Activated B cell treated with CpG ODN at 0.5 μM for 24 hours (primary cell): ENCODE results near the gene CHERP. TPM values are rescaled to one million over a fixed set of nuclear protein-coding genes. Genes with fewer than 3 reads are reported as not detected.
"Not testable (repeated sequence)": the region's sequence is repeated elsewhere in the genome, so short reads cannot be mapped to it uniquely, and the experiment has no call there.

Experiments
- ATAC-seq: fragments of 200-7000 bp; cut with Tn5 transposase; one replicate; pipeline ENCODE4 v1.10.0; 2021; ENCODE audit warnings: low read depth, mild to moderate bottlenecking, moderate library complexity
- CTCF ChIA-PET: fragments of 350-600 bp; sonication (Branson Sonifier 250); formaldehyde crosslinking; loops from one replicate; lab custom pipeline; 2021; ENCODE audit warnings: antibody characterized with exemption; lab: Charles Lee
- POLR2A ChIA-PET: fragments of 350-600 bp; sonication (Branson Sonifier 250); formaldehyde crosslinking; loops from one replicate; lab custom pipeline; 2021; ENCODE audit warnings: antibody characterized with exemption; lab: Charles Lee
- DNase-seq: peaks from one replicate; pipeline ENCODE4 v3.0.0; 2022
- H3K27ac Mint-ChIP-seq: one replicate; pipeline ENCODE4 v1.8.0; 2020; ENCODE audit warnings: mixed read lengths
- H3K27me3 Mint-ChIP-seq: one replicate; pipeline ENCODE4 v1.8.0; 2021; ENCODE audit warnings: mixed read lengths
- H3K36me3 Mint-ChIP-seq: one replicate; pipeline ENCODE4 v1.8.0; 2021; ENCODE audit warnings: low read depth, mixed read lengths
- H3K4me1 Mint-ChIP-seq: one replicate; pipeline ENCODE4 v1.8.0; 2021; ENCODE audit warnings: mixed read lengths
- H3K4me3 Mint-ChIP-seq: one replicate; pipeline ENCODE4 v1.8.0; 2020; ENCODE audit warnings: mild to moderate bottlenecking, mixed read lengths
- H3K9me3 Mint-ChIP-seq: one replicate; pipeline ENCODE4 v1.8.0; 2020; ENCODE audit warnings: mixed read lengths
- intact Hi-C: fragments of 100-400 bp; cut with micrococcal nuclease; formaldehyde crosslinking; loops from one replicate; pipeline ENCODE4 v1.15.1; 2024
- total RNA-seq: library from RNA; stranded (reverse); gene quantifications from 2 replicates; pipeline ENCODE4 v1.2.3, GENCODE V29; 2022
- TF ChIP-seq, protein P1 (sequence below): fragments of 200-600 bp; IDR thresholded peaks from one replicate; pipeline ENCODE4 v1.8.0; 2022; ENCODE audit warnings: antibody characterized with exemption, mild to moderate bottlenecking

Gene CHERP
- total RNA-seq, 1 donor from 2014 or later = 89.3 TPM

DNA sequence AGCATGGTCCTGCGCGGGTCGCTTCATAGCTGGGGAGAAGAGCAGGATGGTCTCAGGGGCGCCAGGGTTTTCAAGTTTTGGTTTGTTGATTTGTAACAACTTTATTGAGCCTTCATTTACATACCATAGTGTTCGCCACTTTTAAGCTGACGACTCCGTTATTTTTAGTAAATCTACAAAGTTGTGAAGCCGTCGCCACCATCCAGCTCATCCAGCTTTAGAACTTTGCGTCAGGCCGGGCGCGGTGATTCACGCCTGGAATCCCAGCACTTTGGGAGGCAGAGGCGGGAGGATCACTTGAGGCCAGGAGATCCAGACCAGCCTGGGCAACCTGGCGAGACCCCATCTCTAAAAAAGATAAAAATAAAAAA lies 45.6 kb downstream of the CHERP start:
- H3K27ac Mint-ChIP-seq = peak overlapping the region; percentile 88
- H3K4me3 Mint-ChIP-seq = peak overlapping the region; percentile 98
- peaks cover 9% of the 10 kb centered on the region for H3K36me3 Mint-ChIP-seq
- ChIA-PET CTCF (interaction anchor here (0.5 to 1.5 kb wide), 2 partner anchors 55 to 450 kb away, joined by 3 to 6 read pairs; no protein-coding TSS in a partner anchor), POLR2A (interaction anchor here (0.5 to 2.6 kb wide), 19 partner anchors 25 to 1978 kb away, joined by 3 to 22 read pairs (median 5); partner anchors contain the start of genes CHERP, DNAJB1 and EPS15L1)
- no peaks in the 10 kb centered on the region for H3K9me3 Mint-ChIP-seq
- DNase-seq = no peak
- no peak for ATAC-seq
- TF ChIP-seq, protein P1, sequence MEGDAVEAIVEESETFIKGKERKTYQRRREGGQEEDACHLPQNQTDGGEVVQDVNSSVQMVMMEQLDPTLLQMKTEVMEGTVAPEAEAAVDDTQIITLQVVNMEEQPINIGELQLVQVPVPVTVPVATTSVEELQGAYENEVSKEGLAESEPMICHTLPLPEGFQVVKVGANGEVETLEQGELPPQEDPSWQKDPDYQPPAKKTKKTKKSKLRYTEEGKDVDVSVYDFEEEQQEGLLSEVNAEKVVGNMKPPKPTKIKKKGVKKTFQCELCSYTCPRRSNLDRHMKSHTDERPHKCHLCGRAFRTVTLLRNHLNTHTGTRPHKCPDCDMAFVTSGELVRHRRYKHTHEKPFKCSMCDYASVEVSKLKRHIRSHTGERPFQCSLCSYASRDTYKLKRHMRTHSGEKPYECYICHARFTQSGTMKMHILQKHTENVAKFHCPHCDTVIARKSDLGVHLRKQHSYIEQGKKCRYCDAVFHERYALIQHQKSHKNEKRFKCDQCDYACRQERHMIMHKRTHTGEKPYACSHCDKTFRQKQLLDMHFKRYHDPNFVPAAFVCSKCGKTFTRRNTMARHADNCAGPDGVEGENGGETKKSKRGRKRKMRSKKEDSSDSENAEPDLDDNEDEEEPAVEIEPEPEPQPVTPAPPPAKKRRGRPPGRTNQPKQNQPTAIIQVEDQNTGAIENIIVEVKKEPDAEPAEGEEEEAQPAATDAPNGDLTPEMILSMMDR = no peak
- H3K4me1 Mint-ChIP-seq = peaks cover 19% of the 10 kb centered on the region
- intact Hi-C loops = loop anchor here (1.0 kb wide), 7 partner anchors 24 to 385 kb away; partner anchors contain the start of genes CHERP, MED26, RAB8A and SMIM7
- H3K27me3 Mint-ChIP-seq = no peaks in the 10 kb centered on the region

DNA sequence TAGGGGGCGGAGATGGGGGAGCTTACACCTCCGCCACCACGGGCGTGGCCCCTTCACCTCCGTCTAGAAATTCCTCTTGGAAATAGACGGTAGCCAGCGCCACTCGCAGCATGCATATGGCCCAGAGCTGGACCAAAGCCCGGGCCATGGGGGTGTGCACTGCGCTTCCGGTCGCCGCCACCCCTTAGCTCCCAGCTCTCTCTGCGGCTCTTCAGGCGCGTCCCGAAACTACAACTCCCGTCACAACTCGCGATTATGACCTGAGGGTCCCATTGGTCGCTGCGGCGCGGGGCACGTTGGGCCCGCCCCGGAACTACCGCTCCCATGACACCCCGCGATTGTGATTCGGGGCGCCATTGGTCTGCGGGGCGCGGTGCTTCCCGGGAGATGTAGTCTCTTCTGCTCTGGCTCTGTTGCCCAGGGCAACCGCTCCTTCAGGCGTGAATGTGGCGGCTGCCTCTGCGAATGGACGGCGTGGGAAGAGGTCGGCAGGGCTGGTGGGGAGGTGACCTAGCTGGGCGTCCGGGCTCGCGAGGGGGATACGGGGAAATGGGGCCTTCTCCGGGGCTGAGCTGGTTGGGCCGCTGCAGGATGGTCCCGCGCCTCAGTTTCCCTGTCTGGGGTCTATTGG lies 46.1 kb downstream of the CHERP start, which contains the start of the genes C19orf44 and CALR3:
TSS of gene C19orf44 (plus strand) at position 413 of the 631 bp plus-strand sequence. CDS start 4,399 bp downstream, outside the sequence.
TSS of gene CALR3 (minus strand) at position 186 of the 631 bp plus-strand sequence. CDS start at position 148, 38 bp downstream.
- ATAC-seq = peak; percentile 97
- intact Hi-C loops = loop anchor here (1.0 kb wide), 7 partner anchors 24 to 385 kb away; partner anchors contain the start of genes CHERP, MED26, RAB8A and SMIM7
- CTCF ChIA-PET = interaction anchor here (1.5 kb wide), 1 partner anchor 54 kb away, joined by 6 read pairs; no protein-coding TSS in a partner anchor

DNA sequence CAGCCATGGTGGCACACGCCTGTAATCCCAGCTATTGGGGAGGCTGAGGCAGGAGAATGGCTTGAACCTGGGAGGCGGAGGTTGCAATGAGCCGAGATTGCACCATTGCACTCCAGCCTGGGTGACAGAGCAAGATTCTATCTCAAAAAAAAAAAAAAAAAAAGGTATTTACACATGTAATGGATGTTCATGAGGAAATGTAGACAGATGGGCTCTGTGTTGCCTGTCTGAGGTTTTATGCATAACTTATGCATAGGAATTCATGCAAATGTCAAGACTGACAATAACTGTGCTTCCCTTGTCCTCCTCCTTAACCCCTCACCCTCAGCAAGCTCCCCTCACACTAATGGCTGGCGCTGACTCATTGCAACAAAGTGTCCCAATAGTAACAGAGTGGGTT lies 55.8 kb downstream of the CHERP start:
- DNase-seq, H3K36me3 Mint-ChIP-seq, H3K4me3 Mint-ChIP-seq, ATAC-seq, intact Hi-C loops, H3K27me3 Mint-ChIP-seq, H3K27ac Mint-ChIP-seq, CTCF ChIA-PET, H3K9me3 Mint-ChIP-seq, H3K4me1 Mint-ChIP-seq: not testable (repeated sequence)
- POLR2A ChIA-PET = interaction anchor here (1.2 kb wide), 1 partner anchor 44 kb away, joined by 3 read pairs; no protein-coding TSS in a partner anchor

More for the DNA sequence above, 46.1 kb downstream of the CHERP start, which contains the start of the genes C19orf44 and CALR3:
- H3K4me1 Mint-ChIP-seq = peaks cover 19% of the 10 kb centered on the region
- peak within 1 kb of the TSS; percentile 98 for H3K4me3 Mint-ChIP-seq
- H3K36me3 Mint-ChIP-seq = peaks cover 6% of the 10 kb centered on the region
- no peaks in the 10 kb centered on the region for H3K27me3 Mint-ChIP-seq
- H3K9me3 Mint-ChIP-seq = no peaks in the 10 kb centered on the region
- peak; percentile 94 for DNase-seq
- H3K27ac Mint-ChIP-seq = peak within 1 kb of the TSS; percentile 88
- TF ChIP-seq, protein P1 = no peak
- POLR2A ChIA-PET = interaction anchor here (0.5 to 2.6 kb wide), 23 partner anchors 24 to 1978 kb away, joined by 3 to 22 read pairs (median 4); partner anchors contain the start of genes CHERP, DNAJB1 and EPS15L1

DNA sequence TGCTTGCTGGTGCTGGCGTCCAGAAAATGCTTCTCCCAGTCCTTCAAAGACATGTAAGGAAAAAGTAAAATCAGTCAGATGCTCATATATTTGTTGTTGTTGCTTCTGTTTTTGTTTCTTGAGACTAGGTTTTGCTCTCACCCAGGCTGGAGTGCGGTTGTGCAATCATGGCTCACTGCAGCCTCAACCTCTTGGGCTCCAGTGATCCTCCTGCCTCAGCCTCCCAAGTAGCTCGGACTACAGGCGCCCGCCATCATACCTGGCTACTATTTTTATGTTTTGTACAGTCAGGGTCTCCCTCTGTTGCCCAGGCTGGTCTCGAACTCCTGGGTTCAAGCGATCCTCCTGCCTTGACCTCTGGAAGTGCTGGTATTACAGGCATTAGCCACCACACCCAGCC lies 59.5 kb downstream of the CHERP start:
- no peaks in the 10 kb centered on the region for H3K27me3 Mint-ChIP-seq
- no peaks in the 10 kb centered on the region for H3K4me1 Mint-ChIP-seq

DNA sequence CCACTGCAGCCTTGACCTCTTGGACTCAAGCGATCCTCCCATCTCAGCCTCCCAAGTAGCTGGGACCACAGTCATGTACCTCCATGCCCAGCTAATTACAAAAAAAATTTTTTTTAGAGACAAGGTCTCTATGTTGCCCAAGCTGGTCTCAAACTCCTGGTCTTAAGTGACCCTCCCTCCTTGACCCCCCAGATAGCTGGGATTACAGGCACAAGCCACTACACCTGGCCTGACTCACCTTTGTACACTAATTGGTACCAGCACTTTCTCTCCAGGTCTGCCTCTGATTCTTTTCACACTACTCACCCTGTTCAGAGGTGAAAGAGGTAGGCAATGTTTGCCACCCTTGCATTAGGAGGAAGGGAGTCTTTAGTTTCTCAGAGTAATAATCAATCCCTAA lies 64.9 kb downstream of the CHERP start:
- no peaks in the 10 kb centered on the region for H3K36me3 Mint-ChIP-seq
- no peaks in the 10 kb centered on the region for H3K9me3 Mint-ChIP-seq
- H3K27ac Mint-ChIP-seq = no peak overlapping the region
- ChIA-PET POLR2A (interaction anchor here (1.7 kb wide), 1 partner anchor 30 kb away, joined by 4 read pairs; no protein-coding TSS in a partner anchor), CTCF (no interaction called here)
- no peaks in the 10 kb centered on the region for H3K27me3 Mint-ChIP-seq
- intact Hi-C loops = no loop called here
- H3K4me3 Mint-ChIP-seq = no peak overlapping the region
- H3K4me1 Mint-ChIP-seq = no peaks in the 10 kb centered on the region
- TF ChIP-seq, protein P1 = no peak
- no peak for ATAC-seq
- no peak for DNase-seq

More for the DNA sequence above, 59.5 kb downstream of the CHERP start:
- no peak for ATAC-seq
- H3K27ac Mint-ChIP-seq = no peak overlapping the region
- TF ChIP-seq, protein P1 = no peak
- ChIA-PET POLR2A (interaction anchor here (0.7 kb wide), 1 partner anchor 1208 kb away, joined by 3 read pairs; no protein-coding TSS in a partner anchor), CTCF (no interaction called here)
- H3K36me3 Mint-ChIP-seq = no peaks in the 10 kb centered on the region
- intact Hi-C loops = no loop called here
- no peak for DNase-seq
- H3K4me3 Mint-ChIP-seq = no peak overlapping the region
- H3K9me3 Mint-ChIP-seq = no peaks in the 10 kb centered on the region
